Measurements from ENCODE around the gene F2. TPM values are rescaled to one million over a fixed set of nuclear protein-coding genes. Genes with fewer than 3 reads are reported as not detected.

Gene F2
- total RNA-seq, 1 experiment from 2014 or later = 0.47 TPM

DNA sequence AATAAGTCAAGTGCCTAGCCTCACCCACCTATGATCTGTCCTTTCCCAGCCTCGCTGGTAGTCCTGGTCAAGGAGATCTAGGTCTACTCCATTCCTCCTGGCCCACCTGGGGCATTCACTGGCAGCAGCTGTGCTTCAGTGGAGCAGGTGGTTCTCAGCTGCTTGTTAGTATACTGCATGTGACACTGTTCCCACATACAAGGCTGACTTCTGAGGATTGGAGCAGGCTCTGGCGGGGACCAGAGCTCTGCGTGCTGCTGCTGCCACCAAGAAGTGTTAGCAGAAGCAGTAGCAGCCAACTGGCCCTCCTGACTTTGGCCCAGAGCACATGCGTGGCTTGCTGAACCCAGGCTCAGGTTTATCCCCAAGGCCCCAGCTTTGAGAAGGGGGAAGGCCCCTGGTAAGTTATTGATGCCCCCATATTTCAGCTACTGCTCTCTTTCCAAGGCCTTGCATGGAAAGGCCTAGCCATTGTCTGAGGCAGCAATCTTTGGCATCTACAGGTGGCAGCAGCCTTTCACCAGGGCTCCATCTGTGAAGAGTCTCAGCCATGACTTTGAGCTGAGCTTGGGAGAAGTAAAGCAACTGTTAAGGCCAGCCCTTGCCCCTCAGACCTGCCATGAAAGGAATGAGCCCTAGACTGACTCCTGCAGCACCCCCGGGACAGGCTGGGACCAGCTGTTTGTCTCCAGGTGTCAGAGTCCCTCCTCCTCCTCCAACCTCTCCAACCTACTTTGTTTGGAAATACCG lies 45.1 kb upstream of the F2 start:
- no peak overlapping the region for H2AFZ ChIP-seq (ENCODE audit: low read depth, low read length, poor library complexity, severe bottlenecking)
- H3K4me3 ChIP-seq (replicated peaks in 1 of 2; ENCODE audit: low read depth in 1 of 2, low read length in 2 of 2) = no peak overlapping the region
- H3K9me2 ChIP-seq (ENCODE audit: insufficient read depth) = no peaks in the 10 kb centered on the region
- H3K27me3 ChIP-seq (ENCODE audit: insufficient read depth, low read length) = no peaks in the 10 kb centered on the region
- H3K4me2 ChIP-seq (ENCODE audit: low read length) = no peak overlapping the region
- H3K27ac ChIP-seq (ENCODE audit: low read depth, low read length) = no peak overlapping the region
- ChIA-PET POLR2A (no interaction called here), RAD21 (ENCODE audit: low non-redundant PET in 1 of 2, low total read pairs in 2 of 2, uncharacterized antibody in 2 of 2, unreplicated experiment in 2 of 2) (no interaction called here), CTCF (no interaction called here)
- no peaks in the 10 kb centered on the region for H3K79me2 ChIP-seq (ENCODE audit: insufficient read depth, low read length)
- intact Hi-C loops (cut with micrococcal nuclease) = no loop called here
- ATAC-seq (no peak), DNase-seq (ENCODE audit: low read depth, low spot score) (no peak)
- no peaks in the 10 kb centered on the region for H3K9me3 ChIP-seq (ENCODE audit: control insufficient read depth in 1 of 2, insufficient read depth in 1 of 2, low read depth in 1 of 2, low read length in 2 of 2)
- no peak for TF ChIP-seq SIN3A (IDR thresholded peaks at IDR 0.05; ENCODE audit: low read depth)
- TF ChIP-seq POLR2A (IDR thresholded peaks at IDR 0.05; ENCODE audit: borderline replicate concordance, extremely low read depth, insufficient read depth, insufficient read length) = no peak
- TF ChIP-seq, protein P1, sequence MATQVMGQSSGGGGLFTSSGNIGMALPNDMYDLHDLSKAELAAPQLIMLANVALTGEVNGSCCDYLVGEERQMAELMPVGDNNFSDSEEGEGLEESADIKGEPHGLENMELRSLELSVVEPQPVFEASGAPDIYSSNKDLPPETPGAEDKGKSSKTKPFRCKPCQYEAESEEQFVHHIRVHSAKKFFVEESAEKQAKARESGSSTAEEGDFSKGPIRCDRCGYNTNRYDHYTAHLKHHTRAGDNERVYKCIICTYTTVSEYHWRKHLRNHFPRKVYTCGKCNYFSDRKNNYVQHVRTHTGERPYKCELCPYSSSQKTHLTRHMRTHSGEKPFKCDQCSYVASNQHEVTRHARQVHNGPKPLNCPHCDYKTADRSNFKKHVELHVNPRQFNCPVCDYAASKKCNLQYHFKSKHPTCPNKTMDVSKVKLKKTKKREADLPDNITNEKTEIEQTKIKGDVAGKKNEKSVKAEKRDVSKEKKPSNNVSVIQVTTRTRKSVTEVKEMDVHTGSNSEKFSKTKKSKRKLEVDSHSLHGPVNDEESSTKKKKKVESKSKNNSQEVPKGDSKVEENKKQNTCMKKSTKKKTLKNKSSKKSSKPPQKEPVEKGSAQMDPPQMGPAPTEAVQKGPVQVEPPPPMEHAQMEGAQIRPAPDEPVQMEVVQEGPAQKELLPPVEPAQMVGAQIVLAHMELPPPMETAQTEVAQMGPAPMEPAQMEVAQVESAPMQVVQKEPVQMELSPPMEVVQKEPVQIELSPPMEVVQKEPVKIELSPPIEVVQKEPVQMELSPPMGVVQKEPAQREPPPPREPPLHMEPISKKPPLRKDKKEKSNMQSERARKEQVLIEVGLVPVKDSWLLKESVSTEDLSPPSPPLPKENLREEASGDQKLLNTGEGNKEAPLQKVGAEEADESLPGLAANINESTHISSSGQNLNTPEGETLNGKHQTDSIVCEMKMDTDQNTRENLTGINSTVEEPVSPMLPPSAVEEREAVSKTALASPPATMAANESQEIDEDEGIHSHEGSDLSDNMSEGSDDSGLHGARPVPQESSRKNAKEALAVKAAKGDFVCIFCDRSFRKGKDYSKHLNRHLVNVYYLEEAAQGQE (IDR thresholded peaks at IDR 0.05; ENCODE audit: low read depth) = no peak
- TF ChIP-seq TCF7L2 (IDR thresholded peaks at IDR 0.05; ENCODE audit: borderline replicate concordance, extremely low read depth, insufficient read depth, insufficient read length) = no peak
- no peak for TF ChIP-seq POLR2AphosphoS5 (IDR thresholded peaks at IDR 0.05; ENCODE audit: low read depth, low read length)
- no peak for TF ChIP-seq CEBPB (IDR thresholded peaks at IDR 0.05; ENCODE audit: low read depth)
- no peak for TF ChIP-seq CBX3 (IDR thresholded peaks at IDR 0.05; ENCODE audit: low read depth)
- TF ChIP-seq FOSL1 (IDR thresholded peaks at IDR 0.05; ENCODE audit: low read depth) = no peak
- TF ChIP-seq EGR1 (IDR thresholded peaks at IDR 0.05; ENCODE audit: low read depth) = no peak
- no peak for TF ChIP-seq ZNF274 (IDR thresholded peaks at IDR 0.05; ENCODE audit: low read depth, low read length)
- TF ChIP-seq, protein P2, sequence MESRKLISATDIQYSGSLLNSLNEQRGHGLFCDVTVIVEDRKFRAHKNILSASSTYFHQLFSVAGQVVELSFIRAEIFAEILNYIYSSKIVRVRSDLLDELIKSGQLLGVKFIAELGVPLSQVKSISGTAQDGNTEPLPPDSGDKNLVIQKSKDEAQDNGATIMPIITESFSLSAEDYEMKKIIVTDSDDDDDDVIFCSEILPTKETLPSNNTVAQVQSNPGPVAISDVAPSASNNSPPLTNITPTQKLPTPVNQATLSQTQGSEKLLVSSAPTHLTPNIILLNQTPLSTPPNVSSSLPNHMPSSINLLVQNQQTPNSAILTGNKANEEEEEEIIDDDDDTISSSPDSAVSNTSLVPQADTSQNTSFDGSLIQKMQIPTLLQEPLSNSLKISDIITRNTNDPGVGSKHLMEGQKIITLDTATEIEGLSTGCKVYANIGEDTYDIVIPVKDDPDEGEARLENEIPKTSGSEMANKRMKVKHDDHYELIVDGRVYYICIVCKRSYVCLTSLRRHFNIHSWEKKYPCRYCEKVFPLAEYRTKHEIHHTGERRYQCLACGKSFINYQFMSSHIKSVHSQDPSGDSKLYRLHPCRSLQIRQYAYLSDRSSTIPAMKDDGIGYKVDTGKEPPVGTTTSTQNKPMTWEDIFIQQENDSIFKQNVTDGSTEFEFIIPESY (IDR thresholded peaks at IDR 0.05; ENCODE audit: extremely low read depth, insufficient replicate concordance, low read length) = no peak
- no peak for TF ChIP-seq ELF1 (IDR thresholded peaks at IDR 0.05; ENCODE audit: borderline replicate concordance, low read depth)
- TF ChIP-seq YY1 (IDR thresholded peaks at IDR 0.05; ENCODE audit: extremely low read depth, insufficient replicate concordance, low read depth, low read length) = no peak
- TF ChIP-seq EZH2phosphoT487 (IDR thresholded peaks at IDR 0.05; ENCODE audit: borderline replicate concordance) = no peak
- TF ChIP-seq EZH2 (IDR thresholded peaks at IDR 0.05) = no peak
- TF ChIP-seq RAD21 (IDR thresholded peaks at IDR 0.05; ENCODE audit: low read depth) = no peak
- H3K9ac ChIP-seq (ENCODE audit: low read length) = no peak overlapping the region
- BruUV-seq (replicated peaks) = no TSS peak
- H4K20me1 ChIP-seq (ENCODE audit: insufficient read depth) = no peaks in the 10 kb centered on the region
- peaks cover 0 to 4% of the 10 kb centered on the region in 2 experiments; a peak in 1 of 4 replicates for H3K4me1 ChIP-seq (ENCODE audit: control insufficient read depth in 1 of 2, insufficient read depth in 2 of 2, low read length in 2 of 2)
- H3K36me3 ChIP-seq (ENCODE audit: control insufficient read depth in 1 of 2, insufficient read depth in 2 of 2, low read length in 2 of 2) = peaks cover 6 to 19% of the 10 kb centered on the region in 2 experiments; a peak in 3 of 4 replicates
